H1 (cell line): Measurements from ENCODE around the gene CDCA5. TPM values are rescaled to one million over a fixed set of nuclear protein-coding genes. Genes with fewer than 3 reads are reported as not detected.

Experiments
- CTCF ChIA-PET: fragments of 300-600 bp; sonication (Branson Sonifier 250); formaldehyde crosslinking; loops from one replicate; lab custom pipeline; 2021; ENCODE audit not compliant: partially characterized antibody; lab: Charles Lee
- POLR2A ChIA-PET: fragments of 300-600 bp; sonication (Branson Sonifier 250); formaldehyde crosslinking; loops from one replicate; lab custom pipeline; 2021; ENCODE audit warnings: inconsistent platforms; ENCODE audit not compliant: partially characterized antibody; lab: Charles Lee
- DNase-seq, 2 experiments: peaks; one replicate each; pipeline versions ENCODE4 v3.0.0 to v3.0.0-alpha.2; 2010 to 2022; ENCODE audit warnings: low spot score in 2 of 2, low read depth in 1 of 2, mixed read lengths in 1 of 2
- FAIRE-seq: peaks from 2 replicates; lab custom pipeline; 2011; peaks lifted over from hg19 to GRCh38; lab: Jason Lieb, UNC
- H2AFZ ChIP-seq: 2 replicates; pipeline ENCODE4 v1.8.1; 2012; ENCODE audit warnings: low read length, inconsistent platforms
- H2AK5ac ChIP-seq: 2 replicates; pipeline ENCODE4 v1.6.1; 2013; ENCODE audit warnings: low read depth, low read length
- H2BK120ac ChIP-seq: replicated peaks from 2 replicates; pipeline ENCODE3; 2013; ENCODE audit warnings: low read depth, low read length, inconsistent platforms
- H2BK12ac ChIP-seq: 2 replicates; pipeline ENCODE4 v1.6.1; 2013; ENCODE audit warnings: low read depth, low read length
- H2BK15ac ChIP-seq: 2 replicates; pipeline ENCODE4 v1.6.1; 2013; ENCODE audit warnings: low read length
- H2BK20ac ChIP-seq: 2 replicates; pipeline ENCODE4 v1.6.1; 2013; ENCODE audit warnings: low read length
- H2BK5ac ChIP-seq: 2 replicates; pipeline ENCODE4 v1.6.1; 2013; ENCODE audit warnings: low read depth, low read length
- H3K14ac ChIP-seq: 2 replicates; pipeline ENCODE4 v1.6.1; 2013; ENCODE audit warnings: inconsistent platforms; ENCODE audit not compliant: insufficient read length
- H3K18ac ChIP-seq: 2 replicates; pipeline ENCODE4 v1.6.1; 2013; ENCODE audit warnings: low read length; ENCODE audit errors: extremely low read depth
- H3K23ac ChIP-seq: 2 replicates; pipeline ENCODE4 v1.6.1; 2013; ENCODE audit warnings: inconsistent platforms; ENCODE audit not compliant: insufficient read length
- H3K23me2 ChIP-seq: 2 replicates; pipeline ENCODE4 v1.6.1; 2013; ENCODE audit warnings: low read depth, low read length
- H3K27ac ChIP-seq: 2 replicates; pipeline ENCODE4 v1.6.1; 2011; ENCODE audit warnings: low read depth, low read length, inconsistent platforms
- H3K27me3 ChIP-seq, 4 experiments: replicated peaks in 1 of 4; 1 replicate in 1 of 4; 2 replicates in 3 of 4; pipeline versions ENCODE4 v1.6.1 to v1.8.1; 2011 to 2013; ENCODE audit warnings: low read length in 3 of 4, mild to moderate bottlenecking in 3 of 4, inconsistent platforms in 2 of 4, mixed read lengths in 2 of 4, moderate library complexity in 1 of 4; ENCODE audit not compliant: control insufficient read depth in 3 of 4, insufficient read depth in 3 of 4; ENCODE audit errors: extremely low read depth in 1 of 4
- H3K36me3 ChIP-seq, 4 experiments: 2 replicates each; pipeline versions ENCODE4 v1.6.1 to v1.8.1; 2011 to 2013; ENCODE audit warnings: mild to moderate bottlenecking in 4 of 4, low read length in 3 of 4, moderate library complexity in 2 of 4, control low read depth in 1 of 4, inconsistent platforms in 1 of 4; ENCODE audit not compliant: insufficient read depth in 4 of 4, control insufficient read depth in 2 of 4
- H3K4ac ChIP-seq: replicated peaks from 2 replicates; pipeline ENCODE3; 2013; ENCODE audit warnings: low read length, low read depth, mixed read lengths, inconsistent platforms; ENCODE audit not compliant: insufficient read length
- H3K4me1 ChIP-seq, 4 experiments: replicated peaks in 1 of 4; 1 replicate in 1 of 4; 2 replicates in 3 of 4; pipeline versions ENCODE4 v1.6.1 to v1.8.1; 2011 to 2013; ENCODE audit warnings: low read length in 3 of 4, inconsistent platforms in 2 of 4, mixed read lengths in 1 of 4; ENCODE audit not compliant: insufficient read depth in 4 of 4, control insufficient read depth in 3 of 4
- H3K4me2 ChIP-seq, 2 experiments: 2 replicates each; pipeline versions ENCODE4 v1.6.1 to v1.8.1; 2011 to 2013; ENCODE audit warnings: low read depth in 2 of 2, low read length in 2 of 2, control low read depth in 1 of 2, inconsistent platforms in 1 of 2, mild to moderate bottlenecking in 1 of 2; ENCODE audit not compliant: insufficient read depth in 1 of 2
- H3K4me3 ChIP-seq, 4 experiments: fragments of 200-600, 300-600 bp in 1 of 4; sonication (generic), shearing (Covaris generic), sonication (Bioruptor Twin) in 1 of 4; 2 replicates each; pipeline versions ENCODE4 v1.5.1 to v1.8.1; 2011 to 2016; ENCODE audit warnings: low read length in 4 of 4, low read depth in 3 of 4, control low read depth in 2 of 4, inconsistent platforms in 2 of 4, mild to moderate bottlenecking in 2 of 4, mixed read lengths in 1 of 4, moderate library complexity in 1 of 4; ENCODE audit not compliant: insufficient read depth in 2 of 4; ENCODE audit errors: extremely low read depth in 1 of 4
- H3K56ac ChIP-seq: replicated peaks from 2 replicates; pipeline ENCODE3; 2013; ENCODE audit warnings: low read depth, mild to moderate bottlenecking, mixed read lengths, low read length, inconsistent platforms; ENCODE audit not compliant: insufficient read length
- H3K79me1 ChIP-seq: 2 replicates; pipeline ENCODE4 v1.6.1; 2013; ENCODE audit warnings: low read depth, low read length, control low read depth
- H3K79me2 ChIP-seq, 2 experiments: 2 replicates each; pipeline versions ENCODE4 v1.6.1 to v1.8.1; 2012 to 2013; ENCODE audit warnings: low read length in 2 of 2, mild to moderate bottlenecking in 2 of 2, inconsistent platforms in 1 of 2; ENCODE audit not compliant: insufficient read depth in 2 of 2, control insufficient read depth in 1 of 2
- H3K9ac ChIP-seq, 4 experiments: replicated peaks in 1 of 4; 1 replicate in 1 of 4; 2 replicates in 3 of 4; pipeline versions ENCODE4 v1.6.1 to v1.8.1; 2011 to 2013; ENCODE audit warnings: low read depth in 3 of 4, low read length in 3 of 4, control low read depth in 2 of 4, mild to moderate bottlenecking in 2 of 4, moderate library complexity in 2 of 4, inconsistent platforms in 1 of 4; ENCODE audit errors: extremely low read depth in 1 of 4
- H3K9me3 ChIP-seq, 2 experiments: 2 replicates each; pipeline versions ENCODE4 v1.6.1 to v1.8.1; 2012 to 2013; ENCODE audit warnings: mild to moderate bottlenecking in 2 of 2, moderate library complexity in 2 of 2, control low read depth in 1 of 2, inconsistent platforms in 1 of 2, low read depth in 1 of 2, low read length in 1 of 2, mixed read lengths in 1 of 2; ENCODE audit not compliant: insufficient read depth in 2 of 2
- H4K20me1 ChIP-seq, 2 experiments: replicated peaks in 1 of 2; 2 replicates each; pipeline versions ENCODE3 to v1.8.1; 2011 to 2013; ENCODE audit warnings: inconsistent platforms in 2 of 2, low read length in 2 of 2, mild to moderate bottlenecking in 1 of 2; ENCODE audit not compliant: insufficient read depth in 2 of 2, control insufficient read depth in 1 of 2
- H4K5ac ChIP-seq: 2 replicates; pipeline ENCODE4 v1.6.1; 2013; ENCODE audit warnings: low read length, low read depth, mixed read lengths, inconsistent platforms; ENCODE audit not compliant: insufficient read length
- H4K8ac ChIP-seq: 2 replicates; pipeline ENCODE4 v1.8.0; 2013; ENCODE audit warnings: mild to moderate bottlenecking, moderate library complexity, low read length, inconsistent platforms; ENCODE audit not compliant: insufficient read depth; ENCODE audit errors: extremely low read depth
- H4K91ac ChIP-seq: replicated peaks from 2 replicates; pipeline ENCODE3; 2013; ENCODE audit warnings: low read length, mixed read lengths, inconsistent platforms; ENCODE audit not compliant: insufficient read length
- JUN ChIP-seq: IDR thresholded peaks from 2 replicates; pipeline ENCODE4 v1.6.1; 2011; ENCODE audit warnings: low read depth, mild to moderate bottlenecking, improper control_type of control experiment, low read length
- SIN3A ChIP-seq, 2 experiments: IDR thresholded peaks in 1 of 2; conservative IDR thresholded peaks in 1 of 2; 2 replicates each; pipeline ENCODE4 v1.6.1; 2011 to 2012; ENCODE audit warnings: low read length in 2 of 2, improper control_type of control experiment in 1 of 2, low read depth in 1 of 2, mild to moderate bottlenecking in 1 of 2
- SIRT6 ChIP-seq: IDR thresholded peaks from one replicate; pipeline ENCODE4 v1.7.1; 2012; ENCODE audit warnings: low read length, inconsistent platforms
- SP4 ChIP-seq: IDR thresholded peaks from 2 replicates; pipeline ENCODE4 v1.6.1; 2012; ENCODE audit warnings: low read length, inconsistent platforms
- WGBS, 2 experiments: shearing (Covaris generic) in 1 of 2; methylation state at CpG; one replicate each; pipeline versions ENCODE4 v1.1.6 to v1.1.7; 2013 to 2015; ENCODE audit warnings: low lambda C conversion rate in 2 of 2, mixed read lengths in 2 of 2, inconsistent platforms in 1 of 2, low coverage in 1 of 2, missing lambda C conversion rate in 1 of 2; ENCODE audit not compliant: insufficient replicate concordance in 2 of 2, insufficient coverage in 1 of 2, insufficient read length in 1 of 2; ENCODE audit errors: extremely low coverage in 1 of 2, missing lambda C conversion rate in 1 of 2; 5-methylcytosine and 5-hydroxymethylcytosine counted together
- polyA plus RNA-seq, 7 experiments: library from polyadenylated mRNA; depleted of rRNA in 3 of 7; stranded (reverse) in 5 of 7; unstranded in 2 of 7; fragments of >200 nt in 5 of 7; fragments of 200-250 nt in 2 of 7; gene quantifications; 1 replicate in 5 of 7; 2 replicates in 1 of 7; 4 replicates in 1 of 7; pipeline versions ENCODE4 v1.2.1 to v1.2.3, GENCODE V29; 2011 to 2013; ENCODE audit warnings: missing spikeins in 2 of 7, mixed read lengths in 2 of 7
- total RNA-seq: library from RNA; stranded (reverse); fragmentation: NEBNext Ultra II Directional; extraction: Animal tissue kit (Norgen Biotek cat#: 25700); gene quantifications from 2 replicates; pipeline ENCODE4 v1.2.1, GENCODE V29; 2021

Gene CDCA5
- total and polyA plus RNA-seq, 2 of the 8 experiments (the other 6 are each of a cell fraction or from before 2014, with no cell fraction given), result 39.2 to 87.0 TPM

- no peak overlapping the region for H3K18ac ChIP-seq
- H3K14ac ChIP-seq, result no peak overlapping the region
- no peak overlapping the region for H3K56ac ChIP-seq
- H2AK5ac ChIP-seq, result no peak overlapping the region
- H2BK15ac ChIP-seq, result no peak overlapping the region; the same call in 1 of the 2 replicates
- H3K79me1 ChIP-seq, result peaks cover 3% of the 10 kb centered on the region; the same call in 1 of the 2 replicates
- no peak overlapping the region for H2BK120ac ChIP-seq
- H3K36me3 ChIP-seq, result peaks cover 11 to 30% (median 28%) of the 10 kb centered on the region in 4 experiments; a peak in 7 of 8 replicates
- peak overlapping the region; percentile 77 to 91 for H3K4me2 ChIP-seq
- TF ChIP-seq SP4, result 0 out of 2 replicates have a peak, but pooled peaks have one; percentile 36
- 0 out of 4 replicates have a peak, but pooled peaks of 1 of the 2 experiments have one; percentile 32 for TF ChIP-seq SIN3A (conservative IDR thresholded peaks at IDR 0.05 in 1 of 2, IDR thresholded peaks at IDR 0.05 in 1 of 2; ENCODE audit: low read depth in 1 of 2, low read length in 2 of 2)
- no peak for TF ChIP-seq SIRT6
- TF ChIP-seq JUN, result no peak
- TF ChIP-seq, all 59 proteins: peak for 2
- peaks cover 0 to 15% of the 10 kb centered on the region in 2 experiments; a peak in 1 of 4 replicates for H3K79me2 ChIP-seq
- WGBS, 2 experiments, result 61% methylated on average over 18 of the region's 18 CpGs; no CpG with 5 or more reads in 1 of the 2 experiments
- peak overlapping the region; percentile 23; the same call in 1 of the 2 replicates for H2BK12ac ChIP-seq
- FAIRE-seq (no peak), DNase-seq (peak in 1 of 2 experiments; percentile 75)
- H3K23me2 ChIP-seq, result peaks cover 14% of the 10 kb centered on the region
- H3K9ac ChIP-seq, result peak overlapping the region in 3 of 4 experiments; percentile 10 to 98 (median 44); a peak in 3 of 7 replicates
- H4K20me1 ChIP-seq, result peaks cover 0 to 14% of the 10 kb centered on the region in 2 experiments
- CTCF ChIA-PET, result interaction anchor here (0.9 to 2.9 kb wide), 3 partner anchors 22 to 183 kb away, joined by 3 to 13 read pairs (median 3); partner anchors contain the start of gene TM7SF2
- peaks cover 0 to 13% (median 7%) of the 10 kb centered on the region in 4 experiments; a peak in 6 of 7 replicates for H3K4me1 ChIP-seq
- no peak overlapping the region for H2AFZ ChIP-seq
- H4K91ac ChIP-seq, result no peak overlapping the region
- no peaks in the 10 kb centered on the region for H3K9me3 ChIP-seq
- H3K23ac ChIP-seq, result no peak overlapping the region
- no peaks in the 10 kb centered on the region for H3K27me3 ChIP-seq
- no peak overlapping the region for H3K4ac ChIP-seq
- H2BK20ac ChIP-seq, result no peak overlapping the region
- H4K5ac ChIP-seq, result no peak overlapping the region
- POLR2A ChIA-PET, result interaction anchor here (1.0 to 15.8 kb wide), 4 partner anchors 17 to 197 kb away, joined by 3 to 305 read pairs (median 12); partner anchors contain the start of genes FAU, GPHA2, MRPL49 and SPDYC
- H2BK5ac ChIP-seq, result peak overlapping the region; percentile 100; the same call in 1 of the 2 replicates
- no peak overlapping the region for H4K8ac ChIP-seq
- H3K4me3 ChIP-seq, result peak overlapping the region; percentile 84 to 94 (median 88)
- H3K27ac ChIP-seq, result peak overlapping the region; percentile 10; the same call in 1 of the 2 replicates
Measured at GRCh38 chr11:65132988-65133700, 49.3 kb upstream of the CDCA5 start.
